HG02870 (cell line): Measurements from ENCODE around the gene NOL9.

Source experiments
- ATAC-seq: cut with Tn5 transposase; IDR thresholded peaks from one replicate; pipeline ENCODE4 v1.9.1; 2021; ENCODE audit warnings: mild to moderate bottlenecking, moderate library complexity; ENCODE audit not compliant: unreplicated experiment

Gene NOL9

DNA sequence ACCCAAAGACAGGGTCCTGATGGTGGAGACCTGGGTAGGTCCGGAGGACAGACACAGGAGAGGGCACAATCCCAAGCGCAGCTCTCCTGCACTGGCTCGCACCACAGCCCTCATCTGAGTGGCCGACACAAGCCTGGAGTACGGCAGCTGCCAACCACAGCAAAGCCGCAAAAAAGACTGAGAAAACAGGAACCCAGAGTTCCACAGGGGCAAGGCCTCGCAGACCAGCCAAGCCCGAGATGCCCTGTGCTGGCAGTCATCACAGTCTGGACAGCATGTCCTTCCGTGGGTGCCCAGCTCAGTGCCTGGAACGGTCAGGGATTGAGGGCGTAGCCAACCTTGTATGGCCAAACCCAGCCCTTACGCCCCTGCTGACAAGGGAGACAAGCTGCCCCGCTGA lies 36.9 kb upstream of the NOL9 start:
- no peak for ATAC-seq

- ATAC-seq, result no peak
These were observed 35.7 kb upstream of the NOL9 start for GRCh38 chr1:6590046-6590445.

- ATAC-seq, result no peak
These were observed 34.7 kb upstream of the NOL9 start for GRCh38 chr1:6588893-6589520.

DNA sequence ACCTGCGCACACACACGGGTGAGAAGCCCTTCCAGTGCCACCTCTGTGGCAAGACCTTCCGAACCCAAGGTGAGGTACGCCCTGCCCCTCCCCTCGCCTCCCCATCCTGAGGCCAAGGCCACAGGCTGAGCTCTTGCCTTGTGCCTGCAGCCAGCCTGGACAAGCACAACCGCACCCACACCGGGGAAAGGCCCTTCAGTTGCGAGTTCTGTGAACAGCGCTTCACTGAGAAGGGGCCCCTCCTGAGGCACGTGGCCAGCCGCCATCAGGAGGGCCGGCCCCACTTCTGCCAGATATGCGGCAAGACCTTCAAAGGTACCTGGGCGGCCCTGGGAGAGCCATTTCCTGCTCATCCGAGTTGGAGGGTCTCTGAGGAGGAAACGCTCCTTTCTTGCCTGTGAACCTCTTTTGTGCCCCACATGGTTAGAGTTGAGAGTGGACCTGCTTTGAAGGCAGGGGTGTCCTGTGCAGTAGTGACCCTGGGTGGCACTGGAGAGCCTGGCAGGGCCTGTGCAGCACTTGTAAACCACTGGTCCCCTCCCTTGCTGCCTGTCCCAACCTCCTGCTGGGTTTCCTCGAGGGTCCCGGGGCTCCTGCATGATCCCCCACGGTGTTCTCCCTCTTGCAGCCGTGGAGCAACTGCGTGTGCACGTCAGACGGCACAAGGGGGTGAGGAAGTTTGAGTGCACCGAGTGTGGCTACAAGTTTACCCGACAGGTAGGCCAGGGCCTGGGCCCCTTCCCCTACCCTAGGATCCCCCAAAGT lies 34.0 kb upstream of the NOL9 start:
- ATAC-seq, result no peak

DNA sequence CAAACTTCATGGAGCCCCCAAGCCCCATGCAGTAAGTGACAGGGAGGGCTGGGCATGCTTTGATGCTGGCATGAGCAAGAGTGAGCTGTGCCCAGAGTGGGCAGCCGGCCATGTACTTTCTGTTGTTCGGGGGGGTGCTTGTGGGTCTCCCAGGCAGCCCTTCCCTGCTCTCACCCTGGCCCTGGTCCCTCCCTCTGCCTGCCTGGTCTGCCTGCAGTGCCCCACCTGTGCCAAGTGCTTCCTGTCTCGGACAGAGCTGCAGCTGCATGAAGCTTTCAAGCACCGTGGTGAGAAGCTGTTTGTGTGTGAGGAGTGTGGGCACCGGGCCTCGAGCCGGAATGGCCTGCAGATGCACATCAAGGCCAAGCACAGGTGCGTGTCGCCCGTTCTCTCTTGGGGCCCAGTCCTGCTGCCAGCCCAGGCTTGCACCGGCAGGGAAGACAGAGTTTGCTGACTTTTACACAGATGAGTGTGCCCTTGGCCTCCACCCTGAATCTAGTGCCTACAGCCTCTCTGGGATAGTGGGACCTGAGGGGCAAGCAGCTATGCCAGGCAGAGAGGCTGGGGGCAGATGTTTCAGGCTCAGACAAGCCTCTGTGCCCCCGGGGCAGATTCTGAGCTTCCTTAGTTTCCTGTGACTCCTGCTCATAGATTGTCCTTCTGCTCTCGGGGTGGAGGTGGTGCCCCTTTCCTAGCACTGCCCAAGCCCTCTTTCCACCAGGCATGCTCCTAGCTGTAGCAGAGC lies 33.1 kb upstream of the NOL9 start:
- no peak for ATAC-seq

DNA sequence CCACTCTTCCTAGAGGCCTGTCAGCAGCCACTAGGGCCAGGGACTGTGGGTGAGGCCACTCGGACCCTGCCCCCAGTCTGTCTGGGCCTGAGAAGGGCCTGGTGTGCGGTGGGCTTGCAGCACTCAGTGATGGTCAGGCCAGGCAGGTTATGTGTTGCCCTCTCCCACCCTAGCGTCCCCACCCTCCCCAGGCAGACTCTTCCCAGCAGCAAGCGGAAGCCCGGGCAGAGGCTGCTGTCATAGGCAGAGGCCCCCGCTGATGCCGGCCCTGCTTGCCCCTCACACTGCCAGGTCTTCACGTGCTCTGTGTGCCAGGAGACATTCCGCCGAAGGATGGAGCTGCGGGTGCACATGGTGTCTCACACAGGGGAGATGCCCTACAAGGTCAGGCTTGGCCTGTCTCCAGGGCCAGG lies 32.1 kb upstream of the NOL9 start:
- no peak for ATAC-seq

- no peak for ATAC-seq
These were observed 31.5 kb upstream of the NOL9 start for GRCh38 chr1:6585841-6586240.

DNA sequence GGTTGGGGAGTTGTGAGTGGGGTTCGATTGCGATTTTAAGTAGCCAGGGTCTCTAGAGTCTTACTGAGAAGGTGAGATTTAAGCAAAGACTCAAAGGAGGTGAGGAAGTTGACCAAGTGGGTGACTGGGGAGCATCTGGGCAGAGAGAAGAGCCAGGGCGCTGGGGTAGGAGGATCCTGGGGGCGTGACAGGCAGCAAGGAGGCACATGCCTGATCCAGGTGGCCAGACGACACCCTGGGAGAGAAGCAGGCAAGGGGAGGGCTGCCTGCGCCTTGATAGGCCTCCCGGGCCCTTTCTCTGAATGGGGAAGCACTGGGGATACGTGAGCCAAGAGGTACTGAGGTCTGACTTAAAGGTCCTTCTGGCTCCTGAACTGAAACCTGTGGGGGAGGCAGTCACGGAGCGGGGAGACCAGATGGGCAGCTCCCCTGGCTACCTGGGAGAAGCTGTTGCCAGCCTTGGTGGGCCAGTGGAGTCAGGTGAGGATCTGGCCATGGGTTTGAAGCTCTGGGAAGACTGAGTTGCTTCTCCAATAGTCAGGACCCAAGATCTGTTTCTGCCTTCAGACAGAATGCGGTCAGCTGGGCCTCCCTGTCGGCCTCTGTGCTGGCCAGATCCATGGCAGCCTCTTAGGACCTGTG lies 30.9 kb upstream of the NOL9 start:
- no peak for ATAC-seq

DNA sequence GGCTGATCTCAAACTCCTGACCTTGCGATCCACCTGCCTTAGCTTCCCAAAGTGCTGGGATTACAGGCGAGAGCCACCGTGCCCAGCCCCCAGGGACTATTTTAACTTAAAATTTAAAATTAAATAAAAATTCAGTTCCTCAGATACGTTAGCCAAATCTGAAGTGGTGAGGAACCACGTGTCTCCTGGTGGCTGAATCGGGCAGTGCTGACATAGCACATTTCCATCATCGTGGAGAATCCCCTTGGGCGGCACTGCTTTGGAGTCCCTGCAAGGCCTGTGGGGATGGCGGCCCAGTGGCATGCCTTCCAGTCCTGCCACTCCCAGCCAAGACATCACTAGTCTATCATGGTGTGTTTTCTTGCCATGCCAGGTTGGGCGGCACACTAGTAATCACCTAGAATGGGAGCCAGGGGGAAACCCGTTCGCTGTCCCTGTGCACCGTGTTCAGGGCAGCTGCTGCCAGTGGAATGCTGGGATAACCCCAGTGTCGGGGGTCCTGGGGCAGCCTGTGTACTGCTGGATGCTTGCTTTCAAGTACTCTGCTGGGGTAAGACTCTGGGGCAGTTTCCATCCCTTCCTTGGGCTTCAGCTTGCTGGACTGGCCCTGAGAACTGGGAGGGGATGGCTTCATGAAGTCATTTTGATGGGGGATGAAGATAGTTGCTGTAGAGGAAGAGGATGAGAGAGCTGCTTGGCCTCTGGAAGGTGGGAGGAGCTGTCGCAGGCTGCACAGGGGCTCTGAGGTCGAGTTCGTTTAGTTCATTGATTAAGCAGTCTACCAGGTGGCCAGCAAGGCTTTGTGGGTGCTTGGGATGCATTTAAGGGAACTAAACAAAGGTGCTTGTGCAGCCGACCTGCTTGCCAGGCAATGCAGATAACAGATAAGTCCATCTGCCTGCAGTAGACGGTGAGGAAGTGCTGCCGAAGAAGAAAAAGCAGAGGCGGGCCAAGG lies 30.1 kb upstream of the NOL9 start:
- no peak for ATAC-seq

DNA sequence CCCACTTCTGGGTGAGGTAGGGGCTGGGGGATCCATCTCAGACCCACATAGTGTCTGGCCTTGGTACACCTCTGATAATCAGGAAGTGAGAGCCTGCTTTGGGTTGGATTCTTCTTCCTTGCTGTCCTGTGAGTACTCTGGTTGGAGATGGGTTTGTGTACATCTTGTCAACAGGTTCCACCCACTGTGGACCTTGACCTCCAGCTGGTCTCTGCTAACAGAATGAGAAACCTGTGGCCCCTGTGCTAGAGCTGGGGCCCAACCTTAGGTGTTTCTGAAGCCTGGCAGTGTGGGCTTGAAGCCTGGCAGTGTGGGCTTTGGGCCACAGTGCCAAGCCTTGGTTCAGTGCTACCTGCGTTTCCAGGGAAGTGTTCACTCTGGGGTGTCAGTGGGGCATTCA lies 28.1 kb upstream of the NOL9 start:
- no peak for ATAC-seq

DNA sequence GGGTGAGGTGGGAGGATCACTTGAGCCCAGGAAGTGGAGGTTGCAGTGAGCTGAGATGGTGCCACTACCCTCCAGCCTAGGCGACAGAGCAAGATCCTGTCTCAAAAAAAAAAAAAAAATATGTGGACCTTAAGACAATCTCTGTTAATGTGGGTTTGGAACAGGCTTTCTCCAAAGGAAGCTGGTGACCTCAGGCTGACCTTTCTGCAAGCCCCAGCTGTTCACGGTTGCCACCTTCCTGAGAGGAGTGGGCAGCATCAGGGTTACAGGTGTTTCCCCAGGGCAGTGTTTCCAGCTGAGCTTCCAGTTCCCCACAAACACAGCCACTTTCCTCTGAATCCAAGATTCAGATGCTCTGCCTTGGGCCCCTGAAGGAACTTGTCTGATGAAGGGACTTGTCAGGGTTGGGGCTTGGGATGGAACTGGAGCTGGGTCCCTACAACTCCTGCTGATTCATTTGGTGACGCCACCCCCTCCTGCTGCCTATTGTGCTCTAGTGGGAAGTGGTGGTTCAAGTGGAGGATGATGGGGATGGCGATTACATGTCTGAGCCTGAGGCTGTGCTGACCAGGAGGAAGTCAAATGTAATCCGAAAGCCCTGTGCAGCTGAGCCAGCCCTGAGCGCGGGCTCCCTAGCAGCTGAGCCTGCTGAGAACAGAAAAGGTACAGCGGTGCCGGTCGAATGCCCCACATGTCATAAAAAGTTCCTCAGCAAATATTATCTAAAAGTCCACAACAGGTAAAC lies 27.4 kb upstream of the NOL9 start:
- no peak for ATAC-seq

- ATAC-seq, result no peak
These were observed 26.5 kb upstream of the NOL9 start for GRCh38 chr1:6580593-6581409.

DNA sequence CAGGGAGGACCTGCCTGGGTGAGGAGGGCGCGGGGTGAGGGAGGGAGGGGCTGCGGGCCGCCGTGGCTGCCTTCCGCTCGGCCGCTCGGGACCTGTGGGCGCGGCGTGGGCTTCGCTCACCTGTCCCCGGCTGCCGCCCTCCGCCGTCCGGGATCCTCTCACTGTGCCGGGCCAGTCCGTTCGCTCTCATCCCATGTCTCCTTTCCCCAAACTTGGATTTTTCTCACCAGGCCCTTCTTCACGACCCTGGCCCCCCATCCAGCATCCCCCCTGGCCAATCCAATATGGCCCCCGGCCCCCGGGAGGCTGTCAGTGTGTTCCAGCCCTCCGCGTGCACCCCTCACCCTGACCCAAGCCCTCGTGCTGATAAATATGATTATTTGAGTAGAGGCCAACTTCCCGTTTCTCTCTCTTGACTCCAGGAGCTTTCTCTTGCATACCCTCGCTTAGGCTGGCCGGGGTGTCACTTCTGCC lies 25.8 kb upstream of the NOL9 start:
- ATAC-seq, result peak; percentile 19

GRCh38 chr1:6579374-6580118 lies 25.2 kb upstream of the NOL9 start, which contains the start of gene ZBTB48:
Gene ZBTB48, plus strand, starts transcription at chr1:6579994. Its CDS starts 616 bp downstream, at chr1:6580610.
- peak; percentile 93 for ATAC-seq

DNA sequence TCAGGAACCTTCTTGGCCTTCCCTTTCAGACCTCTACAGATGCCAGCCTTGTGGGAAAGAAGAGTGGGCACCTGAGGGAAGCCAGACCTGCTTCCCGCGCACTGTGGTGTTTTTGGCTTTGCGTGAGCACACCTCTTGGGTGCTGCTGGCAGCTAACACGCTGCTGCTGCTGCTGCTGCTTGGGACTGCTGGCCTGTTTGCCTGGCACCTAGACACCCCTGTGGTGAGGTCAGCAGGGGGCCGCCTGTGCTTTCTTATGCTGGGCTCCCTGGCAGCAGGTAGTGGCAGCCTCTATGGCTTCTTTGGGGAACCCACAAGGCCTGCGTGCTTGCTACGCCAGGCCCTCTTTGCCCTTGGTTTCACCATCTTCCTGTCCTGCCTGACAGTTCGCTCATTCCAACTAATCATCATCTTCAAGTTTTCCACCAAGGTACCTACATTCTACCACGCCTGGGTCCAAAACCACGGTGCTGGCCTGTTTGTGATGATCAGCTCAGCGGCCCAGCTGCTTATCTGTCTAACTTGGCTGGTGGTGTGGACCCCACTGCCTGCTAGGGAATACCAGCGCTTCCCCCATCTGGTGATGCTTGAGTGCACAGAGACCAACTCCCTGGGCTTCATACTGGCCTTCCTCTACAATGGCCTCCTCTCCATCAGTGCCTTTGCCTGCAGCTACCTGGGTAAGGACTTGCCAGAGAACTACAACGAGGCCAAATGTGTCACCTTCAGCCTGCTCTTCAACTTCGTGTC lies 24.5 kb upstream of the NOL9 start:
- ATAC-seq, result no peak

DNA sequence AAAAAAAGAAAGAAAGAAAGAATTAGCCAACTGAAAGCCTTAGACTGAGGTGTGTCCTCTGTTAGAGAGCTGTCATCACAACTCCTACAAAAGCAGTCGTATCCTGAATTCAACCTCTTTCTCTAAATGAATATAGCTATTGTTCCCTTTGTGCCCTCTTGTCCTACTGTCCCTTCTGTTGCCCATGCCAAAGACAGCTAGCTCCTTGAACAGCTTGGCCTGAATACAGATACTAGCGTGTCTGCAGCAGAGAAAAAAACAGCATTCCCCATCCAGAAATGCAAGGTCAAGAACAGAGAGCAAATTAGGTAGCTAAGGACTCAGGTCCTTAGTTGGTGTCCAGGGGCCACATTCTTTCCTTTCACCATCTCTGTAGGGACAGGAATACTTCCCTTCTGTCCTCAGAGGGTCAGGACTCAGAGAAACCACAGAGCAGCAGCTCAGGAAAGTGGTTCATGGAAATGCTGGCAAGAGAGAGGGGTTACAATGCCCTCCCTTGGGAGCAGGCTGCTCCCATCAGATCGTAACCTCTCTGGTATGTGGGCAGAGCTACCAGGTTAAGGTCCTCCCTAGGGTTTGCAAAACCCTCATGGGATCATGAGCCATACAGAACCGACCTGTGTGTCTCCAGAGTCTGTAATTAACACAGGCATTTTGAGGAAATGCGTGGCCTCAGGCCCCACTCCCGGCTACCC lies 23.7 kb upstream of the NOL9 start:
- ATAC-seq, result no peak

- no peak for ATAC-seq
These were observed 20.5 kb upstream of the NOL9 start for GRCh38 chr1:6574818-6575217.
